GM13977 (cell line): Measurements from ENCODE around the gene GNPTAB.
A peak's percentile ranks its signal among the peaks of the same experiment; 100 is the strongest.

Experiments
- DNase-seq: peaks from one replicate; pipeline ENCODE4 v3.0.0; 2012; ENCODE audit warnings: low spot score
- CTCF ChIP-seq: IDR thresholded peaks from 2 replicates; pipeline ENCODE4 v1.5.1; 2012; ENCODE audit warnings: mild to moderate bottlenecking, control low read depth; ENCODE audit not compliant: insufficient read depth; ENCODE audit errors: extremely low read depth, missing control alignments
- in situ Hi-C: fragments of 300-500 bp; cut with MboI; formaldehyde crosslinking; loops from one replicate; pipeline ENCODE4 v1.12.0; 2022; ENCODE audit warnings: low sequenced_read_pairs, low pct_unique_long_range_greater_than_20kb, mixed read lengths, inconsistent platforms; ENCODE audit not compliant: unreplicated experiment

GNPTAB gene

GRCh38 chr12:101697930-101698799 is 132.6 kb downstream of the GNPTAB start:
- no peak for TF ChIP-seq CTCF
- DNase-seq: peak; percentile 44
- in situ Hi-C loops: no loop called here

GRCh38 chr12:101697197-101697929 is 133.4 kb downstream of the GNPTAB start, which contains the start of gene CHPT1:
Gene CHPT1, plus strand, starts transcription at chr12:101697640. Its CDS starts 222 bp downstream, at chr12:101697862.
- in situ Hi-C loops: no loop called here
- no peak for TF ChIP-seq CTCF
- DNase-seq: peak; percentile 82

- DNase-seq: peak; percentile 57
- in situ Hi-C loops: no loop called here
- TF ChIP-seq CTCF: no peak
Observed at GRCh38 chr12:101696251-101697196, 134.2 kb downstream of the GNPTAB start.

GRCh38 chr12:101695706-101696105 is 135.1 kb downstream of the GNPTAB start:
- DNase-seq: no peak
- in situ Hi-C loops: no loop called here
- no peak for TF ChIP-seq CTCF
